ENCODE measurements around the gene ADCK2. TPM values are rescaled to one million over a fixed set of nuclear protein-coding genes. Genes with fewer than 3 reads are reported as not detected.
A peak's percentile ranks its signal among the peaks of the same experiment; 100 is the strongest.

ADCK2 gene
- total RNA-seq, 4 donors from 2014 or later: 31.6 to 43.8 (median 37.4) TPM

GRCh38 chr7:140645166-140645900 lies 27.4 kb upstream of the ADCK2 start:
- no peak for DNase-seq
- Histone ChIP-seq H3K4me1 (peaks cover 0 to 8% (median 4%) of the 10 kb centered on the region in 4 donors), H3K27ac (no peak overlapping the region), H3K9me3 (no peaks in the 10 kb centered on the region), H3K36me3 (no peaks in the 10 kb centered on the region), H3K4me3 (no peak overlapping the region), H3K27me3 (peaks cover 12% of the 10 kb centered on the region)
- peak in 2 of 5 experiments; percentile 13 to 14 for TF ChIP-seq CTCF (IDR thresholded peaks at IDR 0.05)
- no peak for TF ChIP-seq EP300 (IDR thresholded peaks at IDR 0.05; ENCODE audit: low read depth)
- in situ Hi-C loops (cut with MboI; ENCODE audit: low pct_ligation_motif_present in 1 of 4, low pct_unique_long_range_greater_than_20kb in 1 of 4, low sequenced_read_pairs in 3 of 4) (no loop called here), intact Hi-C loops (cut with DNase I; ENCODE audit: low total_unique reads) (no loop called here)
- 60 to 84% methylated on average over 2 to 8 of the region's 8 CpGs for WGBS, 2 donors (ENCODE audit: low coverage in 1 of 2)

GRCh38 chr7:140646931-140647647 lies 25.7 kb upstream of the ADCK2 start:
- intact Hi-C loops (cut with DNase I; ENCODE audit: low total_unique reads): no loop called here
- Histone ChIP-seq H3K36me3 (no peaks in the 10 kb centered on the region), H3K27ac (no peak overlapping the region), H3K4me3 (no peak overlapping the region), H3K27me3 (no peaks in the 10 kb centered on the region), H3K9me3 (no peaks in the 10 kb centered on the region), H3K4me1 (peaks cover 0 to 4% (median 0%) of the 10 kb centered on the region in 4 donors)
- TF ChIP-seq POLR2A (IDR thresholded peaks at IDR 0.05) (no peak), CTCF (IDR thresholded peaks at IDR 0.05) (peak; percentile 35 to 45 (median 40))
- peak; percentile 37 for DNase-seq
- WGBS, 2 donors (ENCODE audit: low coverage in 1 of 2): 29 to 74% methylated on average over 2 to 8 of the region's 8 CpGs
- in situ Hi-C loops (cut with MboI; ENCODE audit: low pct_ligation_motif_present in 1 of 4, low pct_unique_long_range_greater_than_20kb in 1 of 4, low sequenced_read_pairs in 3 of 4): no loop called here

GRCh38 chr7:140649556-140650205 lies 23.1 kb upstream of the ADCK2 start:
- Histone ChIP-seq H3K4me3 (no peak overlapping the region), H3K9me3 (no peaks in the 10 kb centered on the region), H3K27me3 (no peaks in the 10 kb centered on the region), H3K4me1 (peaks cover 3 to 8% (median 4%) of the 10 kb centered on the region in 4 donors), H3K27ac (no peak overlapping the region), H3K36me3 (no peaks in the 10 kb centered on the region)
- TF ChIP-seq POLR2AphosphoS5 (IDR thresholded peaks at IDR 0.05) (no peak), POLR2A (IDR thresholded peaks at IDR 0.05) (no peak), CTCF (IDR thresholded peaks at IDR 0.05) (no peak), EP300 (IDR thresholded peaks at IDR 0.05; ENCODE audit: low read depth) (no peak)
- in situ Hi-C loops (cut with MboI; ENCODE audit: low pct_ligation_motif_present in 1 of 4, low pct_unique_long_range_greater_than_20kb in 1 of 4, low sequenced_read_pairs in 3 of 4): loop anchor here in 3 of 4 donors (5.0 to 10.0 kb wide), 2 partner anchors 132 to 135 kb away; no protein-coding TSS in a partner anchor
- no peak for DNase-seq
- intact Hi-C loops (cut with DNase I; ENCODE audit: low total_unique reads): loop anchor here (5.0 kb wide), 1 partner anchor 172 kb away; the partner anchor contains the start of gene MKRN1
- WGBS, 2 donors (ENCODE audit: low coverage in 1 of 2): 82 to 94% methylated on average over 3 to 6 of the region's 6 CpGs

DNA sequence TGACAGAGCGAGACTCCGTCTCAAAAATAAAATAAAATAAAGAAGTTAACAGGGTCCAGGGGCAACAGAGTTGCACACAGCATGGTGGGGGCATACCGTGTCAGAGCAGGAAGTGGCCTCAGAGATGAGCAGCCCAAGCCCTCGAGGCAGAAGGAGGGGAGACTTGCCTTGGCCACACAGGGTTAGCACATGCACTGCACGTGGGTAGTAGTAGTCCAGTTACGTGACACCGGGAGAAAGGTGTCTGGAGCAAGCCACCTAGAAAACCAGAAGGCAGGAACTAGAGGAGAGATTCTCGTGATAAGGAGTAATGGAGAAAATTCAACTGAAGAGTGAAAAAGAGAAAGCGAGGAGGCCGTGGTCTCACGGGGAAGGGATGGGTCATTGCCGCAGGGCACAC lies 22.4 kb upstream of the ADCK2 start:
- H3K4me1 ChIP-seq: peaks cover 3 to 8% (median 4%) of the 10 kb centered on the region in 4 donors
- H3K9me3 ChIP-seq: no peaks in the 10 kb centered on the region
- in situ Hi-C loops (cut with MboI; ENCODE audit: low pct_ligation_motif_present in 1 of 4, low pct_unique_long_range_greater_than_20kb in 1 of 4, low sequenced_read_pairs in 3 of 4) (loop anchor here in 3 of 4 donors (5.0 to 10.0 kb wide), 2 partner anchors 133 to 136 kb away; no protein-coding TSS in a partner anchor), intact Hi-C loops (cut with DNase I; ENCODE audit: low total_unique reads) (loop anchor here (5.0 kb wide), 1 partner anchor 173 kb away; the partner anchor contains the start of gene MKRN1)
- H3K27me3 ChIP-seq: no peaks in the 10 kb centered on the region
- H3K4me3 ChIP-seq: no peak overlapping the region
- no peak for TF ChIP-seq POLR2AphosphoS5 (IDR thresholded peaks at IDR 0.05)
- TF ChIP-seq POLR2A (IDR thresholded peaks at IDR 0.05): no peak
- no peak for TF ChIP-seq CTCF (IDR thresholded peaks at IDR 0.05)
- no peak for TF ChIP-seq EP300 (IDR thresholded peaks at IDR 0.05; ENCODE audit: low read depth)
- DNase-seq: no peak
- H3K27ac ChIP-seq: no peak overlapping the region
- H3K36me3 ChIP-seq: no peaks in the 10 kb centered on the region
- WGBS, 2 donors (ENCODE audit: low coverage in 1 of 2): 80 to 89% methylated on average over 12 of the region's 12 CpGs

All from transverse colon (tissue), 4 donors.